GM23338 (cell line): ENCODE measurements around the gene RASL12. TPM values are rescaled to one million over a fixed set of nuclear protein-coding genes. Genes with fewer than 3 reads are reported as not detected.

Experiments used
- ATAC-seq: fragments of 200-7000 bp; cut with Tn5 transposase; 3 replicates; pipeline ENCODE4 v1.9.1; 2020
- DNase-seq: peaks from one replicate; pipeline ENCODE4 v3.0.0-alpha.2; 2015; ENCODE audit warnings: low spot score
- H2AFZ ChIP-seq: fragments of 200-600 bp; sonication (generic); 2 replicates; pipeline ENCODE4 v1.8.0; 2016; ENCODE audit warnings: antibody characterized with exemption, mild to moderate bottlenecking, moderate library complexity
- H3F3A ChIP-seq: fragments of 200-600 bp; sonication (generic); replicated peaks from 2 replicates; pipeline ENCODE4 v1.8.0; 2017; ENCODE audit warnings: antibody characterized with exemption, mixed run types, low read depth
- H3K27ac ChIP-seq: fragments of 200-600 bp; sonication (generic); 2 replicates; pipeline ENCODE4 v1.6.1; 2016; ENCODE audit warnings: low read depth
- H3K27me3 ChIP-seq: fragments of 200-600 bp; sonication (generic); 2 replicates; pipeline ENCODE4 v1.8.0; 2016; ENCODE audit warnings: mild to moderate bottlenecking, mixed run types, moderate library complexity; ENCODE audit not compliant: insufficient read depth
- H3K36me3 ChIP-seq: fragments of 200-600 bp; sonication (generic); 2 replicates; pipeline ENCODE4 v1.8.0; 2016; ENCODE audit warnings: mild to moderate bottlenecking; ENCODE audit not compliant: insufficient read depth
- H3K4me1 ChIP-seq: fragments of 200-600 bp; sonication (generic); 2 replicates; pipeline ENCODE4 v1.8.0; 2016; ENCODE audit warnings: mild to moderate bottlenecking, moderate library complexity; ENCODE audit not compliant: insufficient read depth
- H3K4me2 ChIP-seq: fragments of 200-600 bp; sonication (generic); 2 replicates; pipeline ENCODE4 v1.7.1; 2017; ENCODE audit warnings: mixed run types
- H3K4me3 ChIP-seq: fragments of 200-600 bp; sonication (generic); 2 replicates; pipeline ENCODE4 v1.6.1; 2016; ENCODE audit warnings: mixed run types
- H3K79me2 ChIP-seq: fragments of 200-600 bp; sonication (generic); replicated peaks from 2 replicates; pipeline ENCODE4 v1.8.0; 2017; ENCODE audit warnings: mild to moderate bottlenecking; ENCODE audit not compliant: insufficient read depth
- H3K9me2 ChIP-seq: fragments of 200-600 bp; sonication (generic); 2 replicates; pipeline ENCODE4 v1.8.0; 2017; ENCODE audit not compliant: insufficient read depth
- H4K20me1 ChIP-seq: fragments of 200-600 bp; sonication (generic); replicated peaks from 2 replicates; pipeline ENCODE4 v1.8.0; 2017; ENCODE audit warnings: mild to moderate bottlenecking; ENCODE audit not compliant: insufficient read depth
- H3K27ac Mint-ChIP-seq: 2 replicates; pipeline ENCODE4 v1.8.0; 2020; ENCODE audit warnings: inconsistent platforms, mild to moderate bottlenecking, moderate library complexity, mixed read lengths
- H3K27me3 Mint-ChIP-seq: 3 replicates; pipeline ENCODE4 v1.8.0; 2022; ENCODE audit warnings: low read depth, mild to moderate bottlenecking, moderate library complexity, mixed read lengths, inconsistent platforms; ENCODE audit not compliant: insufficient read depth, poor library complexity
- H3K36me3 Mint-ChIP-seq: 3 replicates; pipeline ENCODE4 v1.8.0; 2021; ENCODE audit warnings: low read depth, mild to moderate bottlenecking, inconsistent platforms, moderate library complexity, mixed read lengths
- H3K4me1 Mint-ChIP-seq: 3 replicates; pipeline ENCODE4 v1.8.0; 2020; ENCODE audit warnings: mild to moderate bottlenecking, inconsistent platforms, mixed read lengths
- H3K4me3 Mint-ChIP-seq: 3 replicates; pipeline ENCODE4 v1.8.0; 2021; ENCODE audit warnings: moderate library complexity, mild to moderate bottlenecking, inconsistent platforms, mixed read lengths
- H3K9me3 Mint-ChIP-seq: 3 replicates; pipeline ENCODE4 v1.8.0; 2020; ENCODE audit warnings: moderate library complexity, mild to moderate bottlenecking, inconsistent platforms, mixed read lengths
- EZH2 ChIP-seq: fragments of 200-600 bp; sonication (generic); IDR thresholded peaks from one replicate; pipeline ENCODE4 v1.8.0; 2017; ENCODE audit warnings: antibody characterized with exemption, mild to moderate bottlenecking, low read depth; ENCODE audit not compliant: unreplicated experiment
- EZH2phosphoT487 ChIP-seq: fragments of 200-600 bp; sonication (generic); IDR thresholded peaks from one replicate; pipeline ENCODE4 v1.8.1; 2018; ENCODE audit warnings: antibody characterized with exemption; ENCODE audit not compliant: unreplicated experiment
- JUNB ChIP-seq: IDR thresholded peaks from one replicate; pipeline ENCODE4 v1.6.1; 2016; ENCODE audit warnings: antibody characterized with exemption; ENCODE audit not compliant: unreplicated experiment
- NANOG ChIP-seq: IDR thresholded peaks from 2 replicates; pipeline ENCODE4 v1.6.1; 2016; ENCODE audit warnings: antibody characterized with exemption, borderline replicate concordance
- POLR2AphosphoS5 ChIP-seq: IDR thresholded peaks from 2 replicates; pipeline ENCODE4 v1.6.1; 2016; ENCODE audit warnings: antibody characterized with exemption, low read depth
- STAT1 ChIP-seq: IDR thresholded peaks from one replicate; pipeline ENCODE4 v1.6.1; 2016; ENCODE audit warnings: antibody characterized with exemption; ENCODE audit not compliant: unreplicated experiment
- polyA plus RNA-seq: library from polyadenylated mRNA; unstranded; fragments of >200 nt; fragmentation: Nextera tagmentation; extraction: Ambion mirVana; gene quantifications from 2 replicates; pipeline ENCODE4 v1.2.1, GENCODE V29; 2016
- total RNA-seq: library from RNA; depleted of rRNA; stranded (reverse); fragments of >200 nt; shearing (Covaris generic); gene quantifications from 2 replicates; pipeline ENCODE4 v1.2.3, GENCODE V29; 2014
- TF ChIP-seq, protein P1 (sequence below): IDR thresholded peaks from one replicate; pipeline ENCODE4 v1.6.1; 2018; ENCODE audit warnings: antibody characterized with exemption; ENCODE audit not compliant: unreplicated experiment
- TF ChIP-seq, protein P2 (sequence below): fragments of 250-450 bp; sonication (Bioruptor Pico); IDR thresholded peaks from 2 replicates; pipeline ENCODE4 v1.5.0; 2020; ENCODE audit warnings: mild to moderate bottlenecking, moderate library complexity
- TF ChIP-seq, protein P3 (sequence below): IDR thresholded peaks from 2 replicates; pipeline ENCODE4 v1.6.1; 2016; ENCODE audit warnings: antibody characterized with exemption

Gene RASL12
- total and polyA plus RNA-seq, 2 experiments from 2014 or later = 4.5 to 27.7 TPM

DNA sequence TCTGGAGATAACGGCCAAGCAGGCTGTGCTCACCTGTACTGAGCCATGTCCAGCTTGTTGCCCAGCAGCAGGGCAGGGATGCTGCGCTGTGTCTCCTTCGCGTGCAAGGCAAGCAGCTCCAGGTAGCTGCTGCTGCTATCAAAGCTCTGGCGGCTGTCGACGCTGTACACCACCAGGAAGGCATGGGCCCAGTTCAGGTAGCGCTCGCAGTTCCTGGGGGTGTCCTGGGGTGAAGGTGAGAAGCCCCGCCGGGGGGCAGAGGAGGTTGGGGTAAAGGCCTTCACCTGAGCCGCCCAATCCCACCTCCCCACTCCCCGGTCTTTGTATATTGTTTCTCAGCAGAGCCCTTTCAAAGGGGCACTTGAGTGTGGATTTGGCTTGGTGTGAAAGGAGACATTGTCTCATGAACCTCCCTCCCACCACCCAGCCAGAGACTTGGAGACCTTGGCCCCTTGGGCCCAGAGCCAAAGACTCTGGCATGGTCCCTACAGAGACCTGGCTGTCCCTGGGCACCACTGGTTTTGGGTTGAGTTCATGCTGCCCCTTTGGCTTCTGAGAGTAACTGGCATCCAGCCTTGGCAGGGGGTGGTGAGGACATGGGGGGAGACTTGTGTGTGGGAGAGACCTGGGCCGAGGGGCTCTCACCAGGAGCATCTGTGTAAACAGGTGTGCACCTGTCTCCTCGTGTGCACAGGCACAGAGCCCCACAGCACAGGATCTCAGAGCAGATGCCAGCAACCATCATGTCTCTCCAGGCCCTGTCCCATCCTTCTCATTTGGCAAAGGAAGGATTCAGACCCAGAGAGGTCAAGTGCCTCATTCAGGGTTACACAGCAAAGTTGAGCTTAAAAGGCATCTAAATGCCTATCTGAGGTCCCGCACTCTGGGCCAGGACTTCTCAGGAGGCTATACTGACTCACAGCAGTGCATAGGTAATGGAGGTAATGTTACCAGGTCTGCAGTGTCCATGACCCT, 9.1 kb downstream of the RASL12 start:
- Mint-ChIP-seq H3K4me1 (no peaks in the 10 kb centered on the region; the same call in 2 of the 3 replicates), H3K36me3 (peaks cover 2% of the 10 kb centered on the region; the same call in 1 of the 3 replicates), H3K9me3 (no peaks in the 10 kb centered on the region), H3K27ac (no peak overlapping the region; the same call in 1 of the 2 replicates), H3K4me3 (no peak overlapping the region), H3K27me3 (peaks cover 4% of the 10 kb centered on the region)
- Histone ChIP-seq H3K4me2 (no peak overlapping the region), H3K9me2 (no peaks in the 10 kb centered on the region), H3K27me3 (no peaks in the 10 kb centered on the region), H3K79me2 (no peaks in the 10 kb centered on the region), H4K20me1 (no peaks in the 10 kb centered on the region), H3K36me3 (no peaks in the 10 kb centered on the region), H3K4me3 (no peak overlapping the region), H2AFZ (no peak overlapping the region), H3K27ac (no peak overlapping the region), H3F3A (no peaks in the 10 kb centered on the region), H3K4me1 (no peaks in the 10 kb centered on the region)
- TF ChIP-seq EZH2 = no peak
- TF ChIP-seq POLR2AphosphoS5 = no peak
- TF ChIP-seq EZH2phosphoT487 = no peak
- TF ChIP-seq STAT1 = no peak
- TF ChIP-seq, protein P1, sequence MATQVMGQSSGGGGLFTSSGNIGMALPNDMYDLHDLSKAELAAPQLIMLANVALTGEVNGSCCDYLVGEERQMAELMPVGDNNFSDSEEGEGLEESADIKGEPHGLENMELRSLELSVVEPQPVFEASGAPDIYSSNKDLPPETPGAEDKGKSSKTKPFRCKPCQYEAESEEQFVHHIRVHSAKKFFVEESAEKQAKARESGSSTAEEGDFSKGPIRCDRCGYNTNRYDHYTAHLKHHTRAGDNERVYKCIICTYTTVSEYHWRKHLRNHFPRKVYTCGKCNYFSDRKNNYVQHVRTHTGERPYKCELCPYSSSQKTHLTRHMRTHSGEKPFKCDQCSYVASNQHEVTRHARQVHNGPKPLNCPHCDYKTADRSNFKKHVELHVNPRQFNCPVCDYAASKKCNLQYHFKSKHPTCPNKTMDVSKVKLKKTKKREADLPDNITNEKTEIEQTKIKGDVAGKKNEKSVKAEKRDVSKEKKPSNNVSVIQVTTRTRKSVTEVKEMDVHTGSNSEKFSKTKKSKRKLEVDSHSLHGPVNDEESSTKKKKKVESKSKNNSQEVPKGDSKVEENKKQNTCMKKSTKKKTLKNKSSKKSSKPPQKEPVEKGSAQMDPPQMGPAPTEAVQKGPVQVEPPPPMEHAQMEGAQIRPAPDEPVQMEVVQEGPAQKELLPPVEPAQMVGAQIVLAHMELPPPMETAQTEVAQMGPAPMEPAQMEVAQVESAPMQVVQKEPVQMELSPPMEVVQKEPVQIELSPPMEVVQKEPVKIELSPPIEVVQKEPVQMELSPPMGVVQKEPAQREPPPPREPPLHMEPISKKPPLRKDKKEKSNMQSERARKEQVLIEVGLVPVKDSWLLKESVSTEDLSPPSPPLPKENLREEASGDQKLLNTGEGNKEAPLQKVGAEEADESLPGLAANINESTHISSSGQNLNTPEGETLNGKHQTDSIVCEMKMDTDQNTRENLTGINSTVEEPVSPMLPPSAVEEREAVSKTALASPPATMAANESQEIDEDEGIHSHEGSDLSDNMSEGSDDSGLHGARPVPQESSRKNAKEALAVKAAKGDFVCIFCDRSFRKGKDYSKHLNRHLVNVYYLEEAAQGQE = no peak
- TF ChIP-seq NANOG = no peak
- no peak for TF ChIP-seq JUNB
- TF ChIP-seq, protein P2, sequence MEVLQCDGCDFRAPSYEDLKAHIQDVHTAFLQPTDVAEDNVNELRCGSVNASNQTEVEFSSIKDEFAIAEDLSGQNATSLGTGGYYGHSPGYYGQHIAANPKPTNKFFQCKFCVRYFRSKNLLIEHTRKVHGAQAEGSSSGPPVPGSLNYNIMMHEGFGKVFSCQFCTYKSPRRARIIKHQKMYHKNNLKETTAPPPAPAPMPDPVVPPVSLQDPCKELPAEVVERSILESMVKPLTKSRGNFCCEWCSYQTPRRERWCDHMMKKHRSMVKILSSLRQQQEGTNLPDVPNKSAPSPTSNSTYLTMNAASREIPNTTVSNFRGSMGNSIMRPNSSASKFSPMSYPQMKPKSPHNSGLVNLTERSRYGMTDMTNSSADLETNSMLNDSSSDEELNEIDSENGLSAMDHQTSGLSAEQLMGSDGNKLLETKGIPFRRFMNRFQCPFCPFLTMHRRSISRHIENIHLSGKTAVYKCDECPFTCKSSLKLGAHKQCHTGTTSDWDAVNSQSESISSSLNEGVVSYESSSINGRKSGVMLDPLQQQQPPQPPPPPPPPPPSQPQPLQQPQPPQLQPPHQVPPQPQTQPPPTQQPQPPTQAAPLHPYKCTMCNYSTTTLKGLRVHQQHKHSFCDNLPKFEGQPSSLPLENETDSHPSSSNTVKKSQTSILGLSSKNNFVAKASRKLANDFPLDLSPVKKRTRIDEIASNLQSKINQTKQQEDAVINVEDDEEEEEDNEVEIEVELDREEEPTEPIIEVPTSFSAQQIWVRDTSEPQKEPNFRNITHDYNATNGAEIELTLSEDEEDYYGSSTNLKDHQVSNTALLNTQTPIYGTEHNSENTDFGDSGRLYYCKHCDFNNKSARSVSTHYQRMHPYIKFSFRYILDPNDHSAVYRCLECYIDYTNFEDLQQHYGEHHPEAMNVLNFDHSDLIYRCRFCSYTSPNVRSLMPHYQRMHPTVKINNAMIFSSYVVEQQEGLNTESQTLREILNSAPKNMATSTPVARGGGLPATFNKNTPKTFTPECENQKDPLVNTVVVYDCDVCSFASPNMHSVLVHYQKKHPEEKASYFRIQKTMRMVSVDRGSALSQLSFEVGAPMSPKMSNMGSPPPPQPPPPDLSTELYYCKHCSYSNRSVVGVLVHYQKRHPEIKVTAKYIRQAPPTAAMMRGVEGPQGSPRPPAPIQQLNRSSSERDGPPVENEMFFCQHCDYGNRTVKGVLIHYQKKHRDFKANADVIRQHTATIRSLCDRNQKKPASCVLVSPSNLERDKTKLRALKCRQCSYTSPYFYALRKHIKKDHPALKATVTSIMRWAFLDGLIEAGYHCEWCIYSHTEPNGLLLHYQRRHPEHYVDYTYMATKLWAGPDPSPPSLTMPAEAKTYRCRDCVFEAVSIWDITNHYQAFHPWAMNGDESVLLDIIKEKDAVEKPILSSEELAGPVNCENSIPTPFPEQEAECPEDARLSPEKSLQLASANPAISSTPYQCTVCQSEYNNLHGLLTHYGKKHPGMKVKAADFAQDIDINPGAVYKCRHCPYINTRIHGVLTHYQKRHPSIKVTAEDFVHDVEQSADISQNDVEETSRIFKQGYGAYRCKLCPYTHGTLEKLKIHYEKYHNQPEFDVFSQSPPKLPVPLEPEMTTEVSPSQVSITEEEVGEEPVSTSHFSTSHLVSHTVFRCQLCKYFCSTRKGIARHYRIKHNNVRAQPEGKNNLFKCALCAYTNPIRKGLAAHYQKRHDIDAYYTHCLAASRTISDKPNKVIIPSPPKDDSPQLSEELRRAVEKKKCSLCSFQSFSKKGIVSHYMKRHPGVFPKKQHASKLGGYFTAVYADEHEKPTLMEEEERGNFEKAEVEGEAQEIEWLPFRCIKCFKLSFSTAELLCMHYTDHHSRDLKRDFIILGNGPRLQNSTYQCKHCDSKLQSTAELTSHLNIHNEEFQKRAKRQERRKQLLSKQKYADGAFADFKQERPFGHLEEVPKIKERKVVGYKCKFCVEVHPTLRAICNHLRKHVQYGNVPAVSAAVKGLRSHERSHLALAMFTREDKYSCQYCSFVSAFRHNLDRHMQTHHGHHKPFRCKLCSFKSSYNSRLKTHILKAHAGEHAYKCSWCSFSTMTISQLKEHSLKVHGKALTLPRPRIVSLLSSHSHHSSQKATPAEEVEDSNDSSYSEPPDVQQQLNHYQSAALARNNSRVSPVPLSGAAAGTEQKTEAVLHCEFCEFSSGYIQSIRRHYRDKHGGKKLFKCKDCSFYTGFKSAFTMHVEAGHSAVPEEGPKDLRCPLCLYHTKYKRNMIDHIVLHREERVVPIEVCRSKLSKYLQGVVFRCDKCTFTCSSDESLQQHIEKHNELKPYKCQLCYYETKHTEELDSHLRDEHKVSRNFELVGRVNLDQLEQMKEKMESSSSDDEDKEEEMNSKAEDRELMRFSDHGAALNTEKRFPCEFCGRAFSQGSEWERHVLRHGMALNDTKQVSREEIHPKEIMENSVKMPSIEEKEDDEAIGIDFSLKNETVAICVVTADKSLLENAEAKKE = no peak
- TF ChIP-seq, protein P3, sequence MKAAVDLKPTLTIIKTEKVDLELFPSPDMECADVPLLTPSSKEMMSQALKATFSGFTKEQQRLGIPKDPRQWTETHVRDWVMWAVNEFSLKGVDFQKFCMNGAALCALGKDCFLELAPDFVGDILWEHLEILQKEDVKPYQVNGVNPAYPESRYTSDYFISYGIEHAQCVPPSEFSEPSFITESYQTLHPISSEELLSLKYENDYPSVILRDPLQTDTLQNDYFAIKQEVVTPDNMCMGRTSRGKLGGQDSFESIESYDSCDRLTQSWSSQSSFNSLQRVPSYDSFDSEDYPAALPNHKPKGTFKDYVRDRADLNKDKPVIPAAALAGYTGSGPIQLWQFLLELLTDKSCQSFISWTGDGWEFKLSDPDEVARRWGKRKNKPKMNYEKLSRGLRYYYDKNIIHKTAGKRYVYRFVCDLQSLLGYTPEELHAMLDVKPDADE = no peak
- ATAC-seq = no peak
- no peak for DNase-seq
